Endothelial cell of umbilical vein (primary cell): ENCODE measurements around the gene BAG1. TPM values are rescaled to one million over a fixed set of nuclear protein-coding genes. Genes with fewer than 3 reads are reported as not detected.

Experiments
- BruUV-seq: library from RNA; stranded (reverse); fragments of 400-500 nt; replicated peaks from 2 replicates; lab custom pipeline; 2021; lab: Mats Ljungman, UMichigan
- CTCF ChIA-PET: fragments of 300-600, 350-600 bp; sonication (Branson Sonifier 250); formaldehyde crosslinking; loops from one replicate; lab custom pipeline; 2021; ENCODE audit warnings: antibody characterized with exemption, inconsistent platforms; lab: Charles Lee
- POLR2A ChIA-PET: fragments of 300-600, 350-600 bp; sonication (Branson Sonifier 250); formaldehyde crosslinking; loops from one replicate; lab custom pipeline; 2021; ENCODE audit warnings: antibody characterized with exemption, inconsistent platforms; lab: Charles Lee
- DNase-seq: peaks from one replicate; pipeline ENCODE4 v3.0.0-alpha.2; 2011; ENCODE audit warnings: low read depth, low spot score
- FAIRE-seq: peaks from 2 replicates; lab custom pipeline; 2011; peaks lifted over from hg19 to GRCh38; lab: Jason Lieb, UNC
- H2AFZ ChIP-seq: 2 replicates; pipeline ENCODE4 v1.6.0; 2012; ENCODE audit warnings: low read depth, low read length, control low read depth, inconsistent platforms
- H3K27ac ChIP-seq: 2 replicates; pipeline ENCODE4 v1.5.1; 2011; ENCODE audit warnings: low read depth, mild to moderate bottlenecking, control low read depth, low read length, moderate library complexity; ENCODE audit not compliant: insufficient read depth
- H3K27me3 ChIP-seq, 2 experiments: 2 replicates each; pipeline versions ENCODE4 v1.6.0 to v1.6.1; 2011; ENCODE audit warnings: low read length in 2 of 2, mixed read lengths in 1 of 2; ENCODE audit not compliant: control insufficient read depth in 2 of 2, insufficient read depth in 2 of 2
- H3K36me3 ChIP-seq, 2 experiments: 2 replicates in 1 of 2; 3 replicates in 1 of 2; pipeline ENCODE4 v1.5.1; 2011; ENCODE audit warnings: low read length in 2 of 2, mild to moderate bottlenecking in 1 of 2, moderate library complexity in 1 of 2; ENCODE audit not compliant: control insufficient read depth in 2 of 2, insufficient read depth in 2 of 2; ENCODE audit errors: extremely low read depth in 1 of 2
- H3K4me1 ChIP-seq: 3 replicates; pipeline ENCODE4 v1.5.1; 2011; ENCODE audit warnings: mild to moderate bottlenecking, low read length; ENCODE audit not compliant: control insufficient read depth, insufficient read depth; ENCODE audit errors: extremely low read depth
- H3K4me2 ChIP-seq: 2 replicates; pipeline ENCODE4 v1.6.1; 2011; ENCODE audit warnings: low read length, control low read depth, mixed read lengths; ENCODE audit not compliant: insufficient read depth
- H3K4me3 ChIP-seq, 3 experiments: fragments of 200-600 bp in 1 of 3; sonication (generic), shearing (Covaris generic) in 1 of 3; replicated peaks in 1 of 3; 2 replicates each; pipeline ENCODE4 v1.5.1; 2011 to 2016; ENCODE audit warnings: control low read depth in 3 of 3, low read length in 3 of 3, mild to moderate bottlenecking in 2 of 3, inconsistent platforms in 1 of 3, low read depth in 1 of 3, moderate library complexity in 1 of 3; ENCODE audit not compliant: insufficient read depth in 1 of 3
- H3K79me2 ChIP-seq: 2 replicates; pipeline ENCODE4 v1.6.0; 2012; ENCODE audit warnings: low read length, inconsistent platforms; ENCODE audit not compliant: control insufficient read depth, insufficient read depth
- H3K9ac ChIP-seq: replicated peaks from 2 replicates; pipeline ENCODE3; 2011; ENCODE audit warnings: low read length, control low read depth; ENCODE audit not compliant: insufficient read depth; ENCODE audit errors: extremely low read depth
- H3K9me1 ChIP-seq: replicated peaks from 3 replicates; pipeline ENCODE4 v1.6.0; 2011; ENCODE audit warnings: mild to moderate bottlenecking, low read length; ENCODE audit not compliant: control insufficient read depth, insufficient read depth; ENCODE audit errors: extremely low read depth
- H3K9me3 ChIP-seq: replicated peaks from 2 replicates; pipeline ENCODE4 v1.5.1; 2012; ENCODE audit warnings: low read length, inconsistent platforms; ENCODE audit not compliant: control insufficient read depth, insufficient read depth
- H4K20me1 ChIP-seq: replicated peaks from 2 replicates; pipeline ENCODE3; 2011; ENCODE audit warnings: mild to moderate bottlenecking, low read length; ENCODE audit not compliant: control insufficient read depth, insufficient read depth; ENCODE audit errors: extremely low read depth
- EZH2 ChIP-seq: IDR thresholded peaks from 2 replicates; pipeline ENCODE4 v1.6.1; 2012; ENCODE audit warnings: borderline replicate concordance, low read depth, mild to moderate bottlenecking, moderate library complexity, low read length, inconsistent platforms; ENCODE audit not compliant: severe bottlenecking
- FOS ChIP-seq: IDR thresholded peaks from 2 replicates; pipeline ENCODE4 v1.6.1; 2011; ENCODE audit warnings: mild to moderate bottlenecking, low read length, moderate library complexity, borderline replicate concordance; ENCODE audit not compliant: insufficient read depth
- GATA2 ChIP-seq: IDR thresholded peaks from 2 replicates; pipeline ENCODE4 v1.7.0; 2011; ENCODE audit warnings: low read depth, mild to moderate bottlenecking, moderate library complexity, mixed read lengths, low read length; ENCODE audit not compliant: insufficient read length, insufficient read depth
- JUN ChIP-seq: IDR thresholded peaks from 2 replicates; pipeline ENCODE4 v1.6.1; 2011; ENCODE audit warnings: borderline replicate concordance, low read depth; ENCODE audit not compliant: insufficient read length, insufficient read depth
- MYC ChIP-seq: IDR thresholded peaks from one replicate; pipeline ENCODE4 v1.6.1; 2011; ENCODE audit warnings: mild to moderate bottlenecking, low read depth, low read length
- POLR2A ChIP-seq: IDR thresholded peaks from 2 replicates; pipeline ENCODE4 v1.6.1; 2012; ENCODE audit warnings: low read depth, mild to moderate bottlenecking, control low read depth, low read length
- POLR2AphosphoS5 ChIP-seq: IDR thresholded peaks from 2 replicates; pipeline ENCODE4 v1.6.1; 2012; ENCODE audit warnings: low read depth, mild to moderate bottlenecking, control low read depth, low read length, moderate library complexity; ENCODE audit not compliant: insufficient read depth
- dilution Hi-C: fragments of 300-500 bp; cut with MboI; formaldehyde crosslinking; loops from one replicate; pipeline ENCODE4 v1.15.0; 2019; ENCODE audit warnings: low sequenced_read_pairs; ENCODE audit not compliant: extremely low pct_ligation_motif_present
- intact Hi-C: fragments of 100-400 bp; cut with micrococcal nuclease; formaldehyde crosslinking; loops from one replicate; pipeline ENCODE4 v1.10.0; 2022
- polyA plus RNA-seq, 4 experiments: library from polyadenylated mRNA; depleted of rRNA in 3 of 4; stranded (reverse) in 3 of 4; unstranded in 1 of 4; fragments of >200 nt; gene quantifications; 2 replicates each; pipeline versions ENCODE4 v1.2.1 to v1.2.3, GENCODE V29; 2011 to 2012; ENCODE audit warnings: missing spikeins in 1 of 4
- total RNA-seq: library from RNA; stranded (reverse); gene quantifications from 2 replicates; pipeline ENCODE4 v1.2.3, GENCODE V29; 2021
- TF ChIP-seq, protein P1 (sequence below): IDR thresholded peaks from 2 replicates; pipeline ENCODE4 v1.6.1; 2011; ENCODE audit not compliant: insufficient read depth, insufficient read length
- TF ChIP-seq, protein P2 (sequence below), 2 donors: IDR thresholded peaks; 1 replicate in 1 of 2; 2 replicates in 1 of 2; pipeline ENCODE4 v1.5.1; 2011; ENCODE audit warnings: low read length in 2 of 2, mild to moderate bottlenecking in 2 of 2, moderate library complexity in 2 of 2, control low read depth in 1 of 2, inconsistent platforms in 1 of 2, low read depth in 1 of 2; ENCODE audit not compliant: insufficient read depth in 1 of 2; ENCODE audit errors: extremely low read depth in 1 of 2

The BAG1 gene
- total and polyA plus RNA-seq, 2 donors (not counting 3 experiments of a cell fraction or from before 2014, with no cell fraction given): 44.6 to 87.4 TPM

DNA sequence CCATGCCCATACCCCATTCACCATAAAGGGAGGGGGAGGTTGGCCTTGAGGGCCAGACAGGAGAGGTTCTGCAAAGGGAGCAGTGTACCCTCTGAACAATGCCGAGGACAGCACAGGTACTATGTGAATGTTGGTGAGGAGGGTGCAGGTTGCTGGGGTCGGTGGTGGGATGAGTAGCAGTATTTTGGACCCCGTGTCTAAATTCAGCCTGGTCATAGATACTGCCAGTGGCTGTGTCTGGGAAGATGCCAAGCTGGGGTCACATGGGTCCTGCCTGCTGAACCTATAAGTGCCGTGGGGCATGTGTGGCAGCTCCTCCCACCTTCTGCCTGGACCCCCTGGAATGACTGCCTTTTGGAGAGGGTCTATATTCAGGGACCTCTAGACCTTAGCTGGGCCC lies 35.9 kb downstream of the BAG1 start:
- ChIA-PET CTCF (interaction anchor here (1.0 kb wide), 1 partner anchor 238 kb away, joined by 3 read pairs; no protein-coding TSS in a partner anchor), POLR2A (no interaction called here)
- H3K9me1 ChIP-seq: no peaks in the 10 kb centered on the region
- DNase-seq: no peak
- no TSS peak for BruUV-seq
- no peak for FAIRE-seq
- dilution Hi-C loops: no loop called here
- peaks cover 0 to 13% of the 10 kb centered on the region in 2 experiments for H3K27me3 ChIP-seq
- H2AFZ ChIP-seq: no peak overlapping the region
- H3K36me3 ChIP-seq: no peaks in the 10 kb centered on the region
- no peak overlapping the region for H3K9ac ChIP-seq
- H4K20me1 ChIP-seq: no peaks in the 10 kb centered on the region
- no peak overlapping the region for H3K4me3 ChIP-seq
- TF ChIP-seq, protein P1, sequence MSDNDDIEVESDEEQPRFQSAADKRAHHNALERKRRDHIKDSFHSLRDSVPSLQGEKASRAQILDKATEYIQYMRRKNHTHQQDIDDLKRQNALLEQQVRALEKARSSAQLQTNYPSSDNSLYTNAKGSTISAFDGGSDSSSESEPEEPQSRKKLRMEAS: no peak
- TF ChIP-seq, protein P2, sequence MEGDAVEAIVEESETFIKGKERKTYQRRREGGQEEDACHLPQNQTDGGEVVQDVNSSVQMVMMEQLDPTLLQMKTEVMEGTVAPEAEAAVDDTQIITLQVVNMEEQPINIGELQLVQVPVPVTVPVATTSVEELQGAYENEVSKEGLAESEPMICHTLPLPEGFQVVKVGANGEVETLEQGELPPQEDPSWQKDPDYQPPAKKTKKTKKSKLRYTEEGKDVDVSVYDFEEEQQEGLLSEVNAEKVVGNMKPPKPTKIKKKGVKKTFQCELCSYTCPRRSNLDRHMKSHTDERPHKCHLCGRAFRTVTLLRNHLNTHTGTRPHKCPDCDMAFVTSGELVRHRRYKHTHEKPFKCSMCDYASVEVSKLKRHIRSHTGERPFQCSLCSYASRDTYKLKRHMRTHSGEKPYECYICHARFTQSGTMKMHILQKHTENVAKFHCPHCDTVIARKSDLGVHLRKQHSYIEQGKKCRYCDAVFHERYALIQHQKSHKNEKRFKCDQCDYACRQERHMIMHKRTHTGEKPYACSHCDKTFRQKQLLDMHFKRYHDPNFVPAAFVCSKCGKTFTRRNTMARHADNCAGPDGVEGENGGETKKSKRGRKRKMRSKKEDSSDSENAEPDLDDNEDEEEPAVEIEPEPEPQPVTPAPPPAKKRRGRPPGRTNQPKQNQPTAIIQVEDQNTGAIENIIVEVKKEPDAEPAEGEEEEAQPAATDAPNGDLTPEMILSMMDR (IDR thresholded peaks at IDR 0.05; ENCODE audit: extremely low read depth in 1 of 2, insufficient read depth in 1 of 2, low read depth in 1 of 2, low read length in 2 of 2): no peak
- TF ChIP-seq JUN (no peak), POLR2A (no peak), EZH2 (no peak), POLR2AphosphoS5 (no peak), GATA2 (no peak), MYC (no peak), FOS (no peak)
- intact Hi-C loops: loop anchor here (5.0 kb wide), 1 partner anchor 646 kb away; no protein-coding TSS in a partner anchor
- no peaks in the 10 kb centered on the region for H3K79me2 ChIP-seq
- H3K27ac ChIP-seq: no peak overlapping the region
- H3K4me1 ChIP-seq: peaks cover 5% of the 10 kb centered on the region
- no peaks in the 10 kb centered on the region for H3K9me3 ChIP-seq
- no peak overlapping the region for H3K4me2 ChIP-seq
